ENCODE data around the gene DHX34.

- TF ChIP-seq ZBTB1 (tag by site-specific recombination; IDR thresholded peaks at IDR 0.05) (no peak), ZNF629 (tag by site-specific recombination; IDR thresholded peaks at IDR 0.05) (no peak)
- TF ChIP-seq, protein P1, sequence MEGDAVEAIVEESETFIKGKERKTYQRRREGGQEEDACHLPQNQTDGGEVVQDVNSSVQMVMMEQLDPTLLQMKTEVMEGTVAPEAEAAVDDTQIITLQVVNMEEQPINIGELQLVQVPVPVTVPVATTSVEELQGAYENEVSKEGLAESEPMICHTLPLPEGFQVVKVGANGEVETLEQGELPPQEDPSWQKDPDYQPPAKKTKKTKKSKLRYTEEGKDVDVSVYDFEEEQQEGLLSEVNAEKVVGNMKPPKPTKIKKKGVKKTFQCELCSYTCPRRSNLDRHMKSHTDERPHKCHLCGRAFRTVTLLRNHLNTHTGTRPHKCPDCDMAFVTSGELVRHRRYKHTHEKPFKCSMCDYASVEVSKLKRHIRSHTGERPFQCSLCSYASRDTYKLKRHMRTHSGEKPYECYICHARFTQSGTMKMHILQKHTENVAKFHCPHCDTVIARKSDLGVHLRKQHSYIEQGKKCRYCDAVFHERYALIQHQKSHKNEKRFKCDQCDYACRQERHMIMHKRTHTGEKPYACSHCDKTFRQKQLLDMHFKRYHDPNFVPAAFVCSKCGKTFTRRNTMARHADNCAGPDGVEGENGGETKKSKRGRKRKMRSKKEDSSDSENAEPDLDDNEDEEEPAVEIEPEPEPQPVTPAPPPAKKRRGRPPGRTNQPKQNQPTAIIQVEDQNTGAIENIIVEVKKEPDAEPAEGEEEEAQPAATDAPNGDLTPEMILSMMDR (tag by site-specific recombination; IDR thresholded peaks at IDR 0.05) = no peak
Measured at GRCh38 chr19:47310323-47310722, 38.8 kb upstream of the DHX34 start.
